ENCODE data around the gene SLC24A3. TPM values are rescaled to one million over a fixed set of nuclear protein-coding genes. Genes with fewer than 3 reads are reported as not detected.

The SLC24A3 gene
- total RNA-seq, 2 experiments from 2014 or later, result not detected

DNA sequence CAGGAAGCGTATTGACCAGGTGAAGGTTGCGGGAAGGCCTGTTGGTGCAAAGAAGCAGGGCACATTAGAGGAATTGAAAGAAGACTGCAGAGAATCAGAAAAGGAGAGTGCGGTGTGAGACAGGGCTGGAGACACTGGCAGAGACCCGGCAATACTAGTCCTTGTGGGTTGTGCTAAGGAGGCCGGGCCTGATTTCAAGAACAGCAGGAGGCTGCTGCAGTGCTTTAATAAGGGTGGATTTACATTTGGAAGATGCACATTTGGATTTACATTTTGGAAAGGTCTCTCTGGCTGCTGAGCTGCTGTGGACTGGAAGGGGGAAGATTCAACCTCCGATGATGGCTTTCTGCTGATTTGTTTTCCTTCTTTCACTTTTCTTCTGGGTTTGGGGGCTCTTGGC is 167.8 kb downstream of the SLC24A3 start:
- H3K9me2 ChIP-seq (ENCODE audit: insufficient read depth, low read length), result no peaks in the 10 kb centered on the region; the same call in 1 of the 2 replicates
- H3K27ac ChIP-seq (ENCODE audit: low read depth, low read length, poor library complexity, severe bottlenecking), result no peak overlapping the region
- POLR2A ChIA-PET, result no interaction called here
- no peak for TF ChIP-seq EZH2phosphoT487 (IDR thresholded peaks at IDR 0.05; ENCODE audit: borderline replicate concordance, low read depth, low read length)
- TF ChIP-seq, protein P1, sequence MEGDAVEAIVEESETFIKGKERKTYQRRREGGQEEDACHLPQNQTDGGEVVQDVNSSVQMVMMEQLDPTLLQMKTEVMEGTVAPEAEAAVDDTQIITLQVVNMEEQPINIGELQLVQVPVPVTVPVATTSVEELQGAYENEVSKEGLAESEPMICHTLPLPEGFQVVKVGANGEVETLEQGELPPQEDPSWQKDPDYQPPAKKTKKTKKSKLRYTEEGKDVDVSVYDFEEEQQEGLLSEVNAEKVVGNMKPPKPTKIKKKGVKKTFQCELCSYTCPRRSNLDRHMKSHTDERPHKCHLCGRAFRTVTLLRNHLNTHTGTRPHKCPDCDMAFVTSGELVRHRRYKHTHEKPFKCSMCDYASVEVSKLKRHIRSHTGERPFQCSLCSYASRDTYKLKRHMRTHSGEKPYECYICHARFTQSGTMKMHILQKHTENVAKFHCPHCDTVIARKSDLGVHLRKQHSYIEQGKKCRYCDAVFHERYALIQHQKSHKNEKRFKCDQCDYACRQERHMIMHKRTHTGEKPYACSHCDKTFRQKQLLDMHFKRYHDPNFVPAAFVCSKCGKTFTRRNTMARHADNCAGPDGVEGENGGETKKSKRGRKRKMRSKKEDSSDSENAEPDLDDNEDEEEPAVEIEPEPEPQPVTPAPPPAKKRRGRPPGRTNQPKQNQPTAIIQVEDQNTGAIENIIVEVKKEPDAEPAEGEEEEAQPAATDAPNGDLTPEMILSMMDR (conservative IDR thresholded peaks at IDR 0.05; ENCODE audit: low read length), result no peak
- intact Hi-C loops (cut with micrococcal nuclease; ENCODE audit: unreplicated experiment), result no loop called here
- H3K36me3 ChIP-seq (ENCODE audit: insufficient read depth, low read length), result no peaks in the 10 kb centered on the region
- BruUV-seq (replicated peaks), result no TSS peak
- H3K4me2 ChIP-seq (ENCODE audit: low read length), result no peak overlapping the region
- no peaks in the 10 kb centered on the region for H3K4me1 ChIP-seq (ENCODE audit: insufficient read depth, low read length, poor library complexity, severe bottlenecking)
- CTCF ChIA-PET (ENCODE audit: unreplicated experiment), result no interaction called here
- no peak overlapping the region for H2AFZ ChIP-seq (ENCODE audit: low read length)
- H3K4me3 ChIP-seq (ENCODE audit: low read depth, low read length, poor library complexity, severe bottlenecking), result no peak overlapping the region
- H3K79me2 ChIP-seq (ENCODE audit: insufficient read depth, low read depth, low read length), result no peaks in the 10 kb centered on the region
- H4K20me1 ChIP-seq (ENCODE audit: insufficient read depth, low read length), result no peaks in the 10 kb centered on the region
- DNase-seq (ENCODE audit: low spot score), result no peak
- no peaks in the 10 kb centered on the region for H3K9me3 ChIP-seq (ENCODE audit: low read length)

DNA sequence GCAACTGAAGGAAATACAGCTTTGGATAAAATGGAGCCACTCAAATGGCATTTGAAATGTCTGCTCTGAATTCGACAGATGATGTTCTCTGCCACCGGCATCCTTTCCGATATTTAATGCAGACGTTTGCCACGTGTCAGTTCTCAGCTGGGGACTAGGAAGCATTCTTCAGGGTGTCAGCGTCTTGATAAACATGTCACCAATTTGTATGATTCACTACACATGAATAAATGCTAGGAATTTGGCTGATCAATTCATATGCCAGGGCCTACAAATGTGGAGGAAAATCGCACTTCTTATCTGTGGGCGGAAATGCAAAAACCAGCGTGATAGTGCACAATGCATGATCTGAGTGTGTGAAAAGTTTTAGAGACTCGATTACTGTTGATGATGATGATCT is 169.5 kb downstream of the SLC24A3 start:
- ChIA-PET POLR2A (no interaction called here), CTCF (ENCODE audit: unreplicated experiment) (no interaction called here)
- TF ChIP-seq, protein P1 (conservative IDR thresholded peaks at IDR 0.05; ENCODE audit: low read length), result no peak
- no peak for TF ChIP-seq EZH2phosphoT487 (IDR thresholded peaks at IDR 0.05; ENCODE audit: borderline replicate concordance, low read depth, low read length)
- Histone ChIP-seq H2AFZ (ENCODE audit: low read length) (no peak overlapping the region), H4K20me1 (ENCODE audit: insufficient read depth, low read length) (no peaks in the 10 kb centered on the region), H3K27ac (ENCODE audit: low read depth, low read length, poor library complexity, severe bottlenecking) (no peak overlapping the region), H3K4me2 (ENCODE audit: low read length) (no peak overlapping the region), H3K9me3 (ENCODE audit: low read length) (no peaks in the 10 kb centered on the region), H3K4me1 (ENCODE audit: insufficient read depth, low read length, poor library complexity, severe bottlenecking) (no peaks in the 10 kb centered on the region), H3K79me2 (ENCODE audit: insufficient read depth, low read depth, low read length) (no peaks in the 10 kb centered on the region), H3K4me3 (ENCODE audit: low read depth, low read length, poor library complexity, severe bottlenecking) (no peak overlapping the region), H3K36me3 (ENCODE audit: insufficient read depth, low read length) (no peaks in the 10 kb centered on the region), H3K9me2 (ENCODE audit: insufficient read depth, low read length) (no peaks in the 10 kb centered on the region; the same call in 1 of the 2 replicates)
- BruUV-seq (replicated peaks), result no TSS peak
- no peak for DNase-seq (ENCODE audit: low spot score)
- intact Hi-C loops (cut with micrococcal nuclease; ENCODE audit: unreplicated experiment), result no loop called here

DNA sequence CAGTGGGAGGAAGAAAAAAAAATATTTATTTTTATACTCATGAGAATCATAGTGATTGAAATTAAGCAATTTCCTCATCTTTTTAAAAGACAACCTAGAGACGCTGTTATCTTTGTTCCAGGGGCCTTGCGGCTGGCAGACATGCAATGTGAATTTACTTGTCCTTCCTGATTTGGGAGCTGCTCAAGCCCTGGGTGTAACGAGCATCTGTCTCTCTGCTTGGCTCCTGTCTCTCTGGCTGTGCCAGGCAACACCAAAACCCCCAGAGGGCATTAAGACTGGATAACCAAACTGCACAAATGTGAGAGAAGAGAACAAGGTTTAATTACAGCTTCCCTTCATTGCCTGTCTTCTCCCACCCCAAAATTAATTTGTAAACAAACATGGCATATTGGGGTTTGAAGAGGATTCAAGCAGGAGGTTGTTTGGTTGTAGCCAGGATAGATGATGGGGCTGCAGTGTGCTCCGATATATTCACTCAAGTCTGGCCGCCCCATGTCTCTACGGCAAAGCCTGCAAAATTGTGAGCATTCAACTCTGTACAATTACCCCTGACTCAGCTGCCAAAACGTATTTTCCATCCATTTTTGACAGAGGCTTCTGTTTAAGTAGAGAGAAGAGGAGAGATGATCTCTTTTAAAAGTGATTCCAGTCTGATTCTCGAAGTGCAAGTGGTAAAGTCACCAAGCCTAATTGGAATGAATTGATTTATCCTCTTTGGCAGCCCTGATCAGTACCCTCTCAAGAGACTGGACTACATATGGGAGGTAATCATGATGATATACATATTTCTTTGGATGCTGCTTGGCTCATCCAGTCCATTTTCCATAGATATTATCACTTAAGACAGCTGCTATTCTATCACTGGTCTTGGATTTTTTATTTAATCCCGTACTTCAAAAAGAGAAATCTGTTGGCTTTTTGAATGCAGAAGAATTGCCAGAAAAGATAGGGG is 170.2 kb downstream of the SLC24A3 start:
- Histone ChIP-seq H4K20me1 (ENCODE audit: insufficient read depth, low read length) (no peaks in the 10 kb centered on the region), H3K36me3 (ENCODE audit: insufficient read depth, low read length) (no peaks in the 10 kb centered on the region), H2AFZ (ENCODE audit: low read length) (no peak overlapping the region), H3K27ac (ENCODE audit: low read depth, low read length, poor library complexity, severe bottlenecking) (no peak overlapping the region), H3K4me3 (ENCODE audit: low read depth, low read length, poor library complexity, severe bottlenecking) (no peak overlapping the region), H3K79me2 (ENCODE audit: insufficient read depth, low read depth, low read length) (no peaks in the 10 kb centered on the region), H3K4me2 (ENCODE audit: low read length) (no peak overlapping the region), H3K9me3 (ENCODE audit: low read length) (no peaks in the 10 kb centered on the region), H3K9me2 (ENCODE audit: insufficient read depth, low read length) (no peaks in the 10 kb centered on the region; the same call in 1 of the 2 replicates), H3K4me1 (ENCODE audit: insufficient read depth, low read length, poor library complexity, severe bottlenecking) (no peaks in the 10 kb centered on the region)
- TF ChIP-seq, protein P1 (conservative IDR thresholded peaks at IDR 0.05; ENCODE audit: low read length), result no peak
- no peak for TF ChIP-seq EZH2phosphoT487 (IDR thresholded peaks at IDR 0.05; ENCODE audit: borderline replicate concordance, low read depth, low read length)
- intact Hi-C loops (cut with micrococcal nuclease; ENCODE audit: unreplicated experiment), result no loop called here
- no TSS peak for BruUV-seq (replicated peaks)
- DNase-seq (ENCODE audit: low spot score), result no peak
- POLR2A ChIA-PET, result no interaction called here
- CTCF ChIA-PET (ENCODE audit: unreplicated experiment), result no interaction called here

Data from OCI-LY7 (cell line).